HG02943 (cell line): Measurements from ENCODE around the gene SLC6A11.

ENCODE experiments used
- ATAC-seq: cut with Tn5 transposase; IDR thresholded peaks from one replicate; pipeline ENCODE4 v1.9.1; 2021; ENCODE audit warnings: mild to moderate bottlenecking, low read depth, moderate library complexity; ENCODE audit not compliant: unreplicated experiment

Gene SLC6A11

GRCh38 chr3:10788451-10788850 is 27.6 kb upstream of the SLC6A11 start:
- ATAC-seq = no peak

- no peak for ATAC-seq
These were observed 25.3 kb upstream of the SLC6A11 start for GRCh38 chr3:10790713-10791112.

GRCh38 chr3:10792208-10792607 is 23.8 kb upstream of the SLC6A11 start:
- ATAC-seq = no peak

- no peak for ATAC-seq
These were observed 17.2 kb upstream of the SLC6A11 start for GRCh38 chr3:10798600-10799367.

GRCh38 chr3:10804183-10804648 is 11.8 kb upstream of the SLC6A11 start:
- no peak for ATAC-seq

GRCh38 chr3:10806006-10806405 is 10.0 kb upstream of the SLC6A11 start:
- ATAC-seq = no peak

GRCh38 chr3:10808130-10808735 is 7.8 kb upstream of the SLC6A11 start:
- no peak for ATAC-seq

- ATAC-seq = no peak
These were observed 7.1 kb upstream of the SLC6A11 start for GRCh38 chr3:10808974-10809373.

- no peak for ATAC-seq
These were observed 5.7 kb upstream of the SLC6A11 start for GRCh38 chr3:10810376-10810775.

- ATAC-seq = no peak
These were observed 2.6 kb upstream of the SLC6A11 start for GRCh38 chr3:10813425-10813824.

GRCh38 chr3:10814623-10815022 is 1.4 kb upstream of the SLC6A11 start:
- ATAC-seq = no peak

- ATAC-seq = no peak
These were observed 541 bp upstream of the SLC6A11 start for GRCh38 chr3:10815487-10815886.

GRCh38 chr3:10816863-10817253 is 830 bp downstream of the SLC6A11 start:
- ATAC-seq = no peak

- no peak for ATAC-seq
These were observed 1.5 kb downstream of the SLC6A11 start for GRCh38 chr3:10817506-10817905.

GRCh38 chr3:10822055-10822454 is 6.0 kb downstream of the SLC6A11 start:
- ATAC-seq = no peak

GRCh38 chr3:10822708-10823515 is 6.9 kb downstream of the SLC6A11 start:
- ATAC-seq = no peak

- ATAC-seq = no peak
These were observed 7.4 kb downstream of the SLC6A11 start for GRCh38 chr3:10823516-10823818.

- ATAC-seq = no peak
These were observed 8.4 kb downstream of the SLC6A11 start for GRCh38 chr3:10824468-10824867.

- ATAC-seq = no peak
These were observed 17.9 kb downstream of the SLC6A11 start for GRCh38 chr3:10833855-10834414.

GRCh38 chr3:10834951-10835350 is 18.9 kb downstream of the SLC6A11 start:
- ATAC-seq = no peak

GRCh38 chr3:10835406-10835805 is 19.4 kb downstream of the SLC6A11 start:
- no peak for ATAC-seq
